NOMO-1 treated with dmso at 0.1 percent for 144 hours (cell line): Measurements from ENCODE around the gene SLC41A2.
A peak's percentile ranks its signal among the peaks of the same experiment; 100 is the strongest.
"Not testable (repeated sequence)": the region's sequence is repeated elsewhere in the genome, so short reads cannot be mapped to it uniquely, and the experiment has no call there.

Experiments used
- DNase-seq: peaks from one replicate; lab custom pipeline; 2025; ENCODE audit not compliant: unreplicated experiment; lab: John Stamatoyannopoulos, UW

The SLC41A2 gene, protein sequence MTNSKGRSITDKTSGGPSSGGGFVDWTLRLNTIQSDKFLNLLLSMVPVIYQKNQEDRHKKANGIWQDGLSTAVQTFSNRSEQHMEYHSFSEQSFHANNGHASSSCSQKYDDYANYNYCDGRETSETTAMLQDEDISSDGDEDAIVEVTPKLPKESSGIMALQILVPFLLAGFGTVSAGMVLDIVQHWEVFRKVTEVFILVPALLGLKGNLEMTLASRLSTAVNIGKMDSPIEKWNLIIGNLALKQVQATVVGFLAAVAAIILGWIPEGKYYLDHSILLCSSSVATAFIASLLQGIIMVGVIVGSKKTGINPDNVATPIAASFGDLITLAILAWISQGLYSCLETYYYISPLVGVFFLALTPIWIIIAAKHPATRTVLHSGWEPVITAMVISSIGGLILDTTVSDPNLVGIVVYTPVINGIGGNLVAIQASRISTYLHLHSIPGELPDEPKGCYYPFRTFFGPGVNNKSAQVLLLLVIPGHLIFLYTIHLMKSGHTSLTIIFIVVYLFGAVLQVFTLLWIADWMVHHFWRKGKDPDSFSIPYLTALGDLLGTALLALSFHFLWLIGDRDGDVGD

DNA sequence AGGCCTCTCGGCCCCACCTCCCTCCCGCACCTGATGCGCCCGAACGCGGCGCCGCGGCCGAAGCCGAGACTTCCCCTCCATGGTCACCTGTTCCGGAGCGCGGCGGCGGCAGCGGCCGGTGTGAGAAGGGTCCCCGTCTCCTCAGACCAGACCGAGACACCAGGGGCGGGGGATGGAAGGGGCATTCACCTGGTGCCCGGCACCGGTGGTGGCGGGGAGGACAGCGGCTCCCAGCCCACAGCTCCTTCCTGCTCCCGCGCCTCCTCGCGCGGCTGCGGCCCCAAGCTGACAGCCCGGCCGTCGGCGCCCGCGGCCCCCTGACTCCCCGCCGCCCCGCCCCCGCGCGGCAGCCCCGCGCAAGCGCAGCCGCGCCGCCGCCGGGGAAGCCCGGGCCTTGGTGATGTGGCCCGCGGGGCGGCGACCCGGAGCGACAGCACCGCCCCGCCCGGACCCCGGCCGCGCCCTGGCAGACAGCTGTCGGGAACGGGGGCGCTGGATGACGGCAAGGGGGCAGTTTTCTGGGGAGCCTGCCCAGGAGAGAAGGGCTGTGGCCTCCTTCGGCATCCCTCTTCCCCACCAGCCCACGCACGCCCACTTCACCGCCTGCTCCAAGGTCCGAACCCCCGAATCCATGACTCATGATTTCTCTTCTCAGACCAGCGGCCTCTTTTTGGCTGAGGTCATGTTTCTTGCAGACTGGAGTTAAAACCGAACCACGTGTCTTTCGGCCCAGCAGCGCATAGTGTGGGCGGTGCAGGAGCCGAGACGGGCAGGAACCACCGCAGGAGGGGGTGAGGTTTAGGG, at the start of gene SLC41A2:
TSS of gene SLC41A2 (minus strand) at position 290 of the 804 bp plus-strand sequence. CDS start 29,763 bp downstream, outside the sequence.
- peak; percentile 19 for DNase-seq

DNA sequence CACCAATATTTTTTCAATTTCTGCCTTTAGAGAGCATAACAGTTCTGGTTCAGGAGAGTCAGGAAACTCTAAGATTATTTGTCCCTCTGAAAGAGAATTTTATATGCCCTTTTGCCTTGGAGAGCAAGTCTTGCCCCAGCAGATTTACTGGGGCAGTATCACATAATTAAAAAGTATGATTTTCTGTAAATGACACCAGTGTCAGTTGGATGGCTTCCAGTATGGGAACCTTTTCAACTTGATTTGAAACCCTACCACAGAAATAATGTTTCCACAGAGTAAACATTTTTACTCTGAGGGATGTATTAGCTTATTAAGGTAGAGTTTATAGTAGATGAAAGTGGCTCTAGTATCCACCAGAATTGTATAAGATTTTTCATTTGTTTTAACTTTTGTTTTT, 43.4 kb upstream of the SLC41A2 start:
- DNase-seq: no peak

DNA sequence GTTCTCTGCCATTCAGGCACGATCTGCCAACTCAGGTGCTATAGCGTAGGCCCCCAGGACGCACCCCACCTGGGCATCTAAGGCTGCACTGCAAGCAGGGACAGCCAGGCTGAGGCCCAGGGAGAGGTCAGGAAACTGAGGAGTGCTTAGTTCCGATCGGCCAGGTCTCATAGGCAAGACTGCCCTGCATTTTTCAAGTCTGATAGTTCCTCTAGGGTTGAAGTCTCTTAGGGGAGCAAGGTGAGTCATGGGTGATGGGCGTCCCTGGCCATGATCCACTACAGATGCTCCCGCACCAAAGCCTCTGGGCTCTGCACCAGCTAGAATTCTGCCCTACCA, 41.2 kb upstream of the SLC41A2 start:
- no peak for DNase-seq

DNA sequence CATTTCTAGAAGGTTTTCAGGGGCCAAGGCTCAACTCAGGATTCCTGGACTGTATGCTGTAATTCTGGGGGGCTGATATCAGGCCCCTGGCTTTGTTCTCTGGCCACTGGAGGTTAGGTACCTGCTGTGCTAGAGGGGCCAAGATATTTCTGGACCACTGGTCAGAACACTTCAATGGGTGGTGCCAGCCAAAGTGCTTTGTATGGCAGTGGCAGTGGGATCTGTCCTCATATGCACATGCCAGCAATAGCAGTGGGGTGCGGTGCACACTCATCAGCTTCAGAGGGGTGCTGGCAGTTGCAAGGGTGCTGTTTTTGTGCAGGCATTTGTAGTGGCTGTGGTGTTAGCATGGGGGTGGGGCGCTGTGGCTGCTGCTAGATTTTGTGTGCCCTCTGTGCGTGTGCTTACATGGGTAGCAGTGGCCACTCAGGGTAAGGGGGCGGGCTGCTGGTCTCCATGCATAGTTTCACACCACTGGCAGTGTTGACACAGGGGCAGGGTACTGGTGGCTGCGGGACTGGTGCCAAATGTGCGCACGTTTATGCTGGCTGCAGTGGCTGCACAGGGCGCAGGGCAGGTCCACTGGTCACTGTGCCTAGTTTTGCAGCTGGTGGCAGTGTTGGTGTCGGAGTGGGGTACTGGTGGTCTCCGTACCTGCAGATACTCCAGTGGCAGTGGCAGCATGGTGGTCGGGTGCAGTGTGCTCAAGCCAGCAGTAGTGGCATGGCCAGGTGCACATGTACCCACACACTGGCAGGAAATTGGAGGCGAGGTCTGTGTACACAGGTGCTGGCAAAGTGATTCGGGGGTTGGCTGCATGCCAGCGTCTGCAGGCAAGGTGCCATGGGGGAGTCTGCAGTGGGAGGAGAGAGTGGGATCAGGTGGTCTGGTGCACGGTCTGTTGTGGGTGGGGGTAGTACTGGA, 40.6 kb upstream of the SLC41A2 start:
- DNase-seq: no peak

DNA sequence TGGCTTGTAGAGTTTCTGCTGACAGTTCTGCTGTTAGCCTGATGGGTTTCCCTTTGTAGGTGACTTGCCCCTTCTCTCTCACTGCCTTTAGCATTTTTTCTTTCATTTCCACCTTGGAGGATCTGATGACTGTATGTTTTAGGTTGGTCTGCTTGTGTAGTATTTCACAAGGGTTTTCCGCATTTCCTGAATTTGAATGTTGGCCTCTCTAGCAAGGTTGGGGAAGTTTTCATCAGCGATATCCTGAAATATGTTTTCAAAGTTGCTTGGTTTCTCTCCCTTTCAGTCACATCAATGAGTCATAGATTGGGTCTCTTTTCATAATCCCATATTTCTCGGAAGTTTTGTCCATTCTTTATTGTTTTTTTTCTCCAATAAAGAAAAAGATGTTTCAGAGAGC, 39.5 kb upstream of the SLC41A2 start:
- DNase-seq: no peak

DNA sequence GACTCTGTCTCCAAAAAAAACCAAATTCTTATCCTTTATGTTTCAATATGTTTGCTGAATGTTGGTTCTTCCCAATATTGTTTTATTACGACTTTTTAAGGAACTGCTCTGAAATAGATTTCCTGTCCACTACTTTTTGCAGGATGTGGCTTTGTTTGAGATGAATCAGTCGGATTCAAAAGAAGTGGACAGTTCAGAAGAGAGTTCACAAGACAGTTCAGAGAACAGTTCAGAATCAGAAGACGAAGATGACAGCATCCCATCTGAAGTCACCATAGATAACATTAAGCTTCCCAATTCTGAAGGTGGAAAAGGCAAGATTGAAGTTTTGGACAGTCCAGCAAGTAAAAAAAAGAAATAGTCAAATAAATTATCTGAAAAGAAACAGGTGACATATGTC, 36.2 kb upstream of the SLC41A2 start:
- DNase-seq: no peak

DNA sequence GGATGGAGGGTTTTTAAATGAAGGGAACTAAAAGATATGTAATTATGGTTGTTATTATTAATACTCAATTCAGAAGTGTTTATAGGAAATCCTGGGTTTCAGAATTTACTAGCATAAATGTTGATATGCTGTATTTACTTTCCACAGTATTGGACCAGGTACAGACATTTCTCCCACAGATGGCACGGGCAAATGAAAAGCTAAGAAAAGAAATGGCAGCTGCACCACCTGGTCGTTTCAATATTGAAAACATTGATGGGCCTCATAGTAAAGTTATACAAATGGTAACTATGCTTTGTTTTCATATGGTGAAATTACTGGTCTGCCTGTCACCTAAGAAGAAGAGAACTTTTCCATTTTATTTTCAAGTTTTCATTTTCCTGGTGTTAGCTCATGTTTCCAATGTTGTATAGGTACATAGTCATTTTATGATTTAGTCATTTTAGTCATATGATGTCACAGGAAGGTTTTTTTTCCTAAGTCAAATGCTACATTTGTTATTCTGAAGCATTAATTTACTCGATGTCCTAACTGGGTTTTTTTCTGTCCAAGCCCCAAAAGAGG, 33.6 kb upstream of the SLC41A2 start:
- no peak for DNase-seq

DNA sequence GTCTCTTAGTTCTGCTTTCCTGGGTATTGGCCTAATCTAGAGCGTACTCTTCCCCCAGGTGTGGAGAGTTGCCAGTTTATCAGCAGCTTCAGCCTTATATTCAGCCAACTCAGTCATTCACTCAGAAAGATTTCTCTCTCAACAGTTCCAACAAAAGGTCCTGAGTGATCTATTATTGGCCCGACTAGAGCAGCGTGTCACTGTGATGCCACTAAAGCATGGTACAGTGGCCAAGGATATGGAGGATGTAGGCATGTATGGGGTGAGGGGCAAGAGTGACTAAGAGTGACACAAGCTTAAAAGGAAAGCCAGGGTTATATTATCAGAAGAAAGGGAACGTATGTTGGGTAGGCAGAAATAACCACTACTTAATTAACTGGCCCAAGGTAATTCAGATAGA, 32.9 kb upstream of the SLC41A2 start:
- DNase-seq: no peak

DNA sequence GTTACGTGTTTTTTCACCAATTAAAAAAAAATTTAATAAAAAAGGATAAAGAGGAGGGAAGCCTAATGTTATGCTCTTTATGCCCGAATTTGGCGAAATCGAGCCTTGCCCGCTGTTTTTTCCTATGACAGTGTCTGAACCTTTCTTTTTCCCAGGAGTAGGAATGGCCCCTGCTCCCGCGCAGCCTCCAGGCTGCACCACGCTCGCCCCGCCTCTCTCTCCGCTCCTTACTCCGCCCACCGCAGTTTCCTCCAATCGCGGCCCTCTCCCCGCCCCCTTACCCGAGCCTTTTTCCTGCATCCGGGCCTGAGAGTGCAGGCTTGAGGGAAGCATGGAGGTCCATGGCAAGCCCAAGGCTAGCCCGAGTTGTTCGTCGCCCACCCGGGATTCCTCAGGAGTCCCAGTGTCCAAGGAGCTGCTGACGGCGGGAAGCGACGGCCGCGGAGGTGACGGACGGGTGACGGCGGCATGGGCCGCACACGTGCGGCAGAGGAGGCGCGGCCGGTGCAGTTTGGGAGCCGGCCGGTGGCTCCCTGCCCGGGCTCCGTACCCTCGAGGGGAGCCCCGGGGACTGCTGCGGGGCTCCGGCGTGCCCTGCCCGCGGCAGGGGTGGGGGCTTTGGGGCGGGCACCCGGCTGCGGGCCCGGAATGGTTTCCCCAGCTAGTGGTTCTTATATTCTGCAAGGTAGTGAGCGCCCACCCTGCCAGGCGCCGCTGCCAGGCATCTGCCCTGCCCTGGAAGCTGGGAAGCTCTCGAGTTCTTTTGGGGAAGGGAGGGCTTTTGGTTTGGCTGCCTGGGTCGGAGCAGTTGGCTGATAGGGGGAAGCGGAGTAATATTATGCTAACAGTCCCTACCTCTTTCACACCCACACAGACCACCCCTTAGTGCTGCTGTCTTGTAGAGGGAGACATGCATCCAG, 28.2 kb upstream of the SLC41A2 start, which contains the start of gene NOPCHAP1:
TSS of gene NOPCHAP1 (plus strand) at position 295 of the 920 bp plus-strand sequence. CDS start at position 332, 37 bp downstream.
- DNase-seq: peak; percentile 79

DNA sequence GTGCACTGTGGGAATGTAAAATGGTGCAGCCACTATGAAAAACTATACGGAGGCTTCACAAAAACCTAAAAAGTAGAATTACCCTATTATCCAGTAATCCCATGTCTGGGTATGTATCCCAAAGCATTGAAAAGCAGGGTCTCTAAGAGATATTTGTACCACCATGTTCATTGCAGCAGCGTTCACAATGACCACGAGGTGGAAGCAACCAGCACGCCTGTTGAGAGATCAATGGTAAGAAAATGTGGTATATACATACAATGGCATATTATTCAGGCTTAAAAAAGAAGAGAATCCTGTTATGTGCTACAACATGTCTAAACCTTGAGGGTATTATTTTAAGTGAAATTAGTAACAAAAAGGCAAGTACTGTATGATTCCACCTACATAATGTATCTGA, 27.1 kb upstream of the SLC41A2 start:
- no peak for DNase-seq

DNA sequence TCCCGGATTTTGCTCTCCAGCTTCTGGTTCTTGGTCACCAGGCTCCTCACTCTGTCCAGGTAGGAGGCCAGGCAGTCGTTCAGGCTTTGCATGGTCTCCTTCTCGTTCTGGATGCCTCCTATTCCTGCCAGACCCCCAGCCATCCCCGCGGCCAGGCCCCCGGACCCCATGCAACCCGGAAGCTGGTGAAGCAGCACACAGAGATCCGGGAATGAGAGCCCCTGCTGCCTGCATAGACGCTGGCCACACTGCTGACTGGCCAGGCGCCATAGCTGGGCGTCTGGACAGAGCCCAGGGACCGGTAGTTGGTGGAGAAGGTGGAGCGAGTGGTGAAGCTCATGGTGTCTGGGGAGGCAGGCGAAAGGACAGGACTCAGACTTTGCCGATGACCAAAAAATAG, 19.6 kb upstream of the SLC41A2 start:
- not testable (repeated sequence) for DNase-seq

DNA sequence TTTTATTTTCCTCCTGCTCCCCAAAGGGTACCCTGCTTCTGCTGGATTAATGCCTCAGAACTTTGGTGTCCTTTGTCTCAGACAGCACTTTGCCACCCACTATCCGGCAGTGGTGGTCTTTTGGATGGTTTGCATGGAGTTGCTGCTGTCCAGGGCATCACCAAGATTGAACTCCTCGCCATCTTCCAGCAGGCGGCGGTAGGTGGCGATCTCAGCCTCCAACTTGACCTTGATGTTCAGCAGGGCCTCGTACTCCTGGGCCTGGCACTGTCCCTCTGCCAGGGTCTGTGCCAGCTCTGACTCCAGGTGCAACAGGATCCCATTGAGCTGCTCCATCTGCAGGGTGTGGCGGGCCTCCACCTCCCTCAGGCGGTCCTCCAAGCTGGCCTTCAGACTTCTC, 18.6 kb upstream of the SLC41A2 start:
- DNase-seq: no peak

DNA sequence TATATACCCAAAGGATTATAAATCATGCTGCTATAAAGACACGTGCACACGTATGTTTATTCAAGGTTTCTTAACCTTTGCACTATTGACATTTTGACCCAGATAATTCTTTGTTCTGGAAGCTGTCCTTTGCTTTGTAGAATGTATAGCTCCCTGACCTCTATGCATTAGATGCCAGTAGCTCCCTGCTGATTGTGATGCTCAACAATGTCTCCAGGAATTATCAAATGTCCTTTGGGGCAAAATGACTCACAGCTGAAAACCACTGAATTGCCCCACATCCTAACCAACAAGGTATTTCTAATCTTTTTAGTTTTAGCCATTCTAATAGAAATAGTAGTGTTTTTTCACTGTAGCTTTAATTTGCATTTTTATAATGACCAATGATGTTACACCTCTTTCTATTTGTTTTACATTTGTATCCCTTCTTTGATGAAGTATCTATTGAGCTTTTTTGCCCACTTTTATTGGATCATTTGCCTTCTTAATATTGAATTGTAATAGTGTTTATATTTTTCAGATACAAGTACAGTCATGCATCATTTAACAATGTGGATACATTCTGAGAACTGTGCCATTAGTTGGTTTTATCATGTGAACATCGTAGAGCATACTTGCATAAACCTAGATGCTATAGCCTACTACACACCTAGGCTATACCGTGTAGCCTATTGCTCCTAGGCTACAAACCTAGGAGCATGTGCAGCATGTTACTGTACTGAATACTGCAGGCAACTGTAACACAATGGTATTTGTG, 17.7 kb upstream of the SLC41A2 start:
- no peak for DNase-seq

DNA sequence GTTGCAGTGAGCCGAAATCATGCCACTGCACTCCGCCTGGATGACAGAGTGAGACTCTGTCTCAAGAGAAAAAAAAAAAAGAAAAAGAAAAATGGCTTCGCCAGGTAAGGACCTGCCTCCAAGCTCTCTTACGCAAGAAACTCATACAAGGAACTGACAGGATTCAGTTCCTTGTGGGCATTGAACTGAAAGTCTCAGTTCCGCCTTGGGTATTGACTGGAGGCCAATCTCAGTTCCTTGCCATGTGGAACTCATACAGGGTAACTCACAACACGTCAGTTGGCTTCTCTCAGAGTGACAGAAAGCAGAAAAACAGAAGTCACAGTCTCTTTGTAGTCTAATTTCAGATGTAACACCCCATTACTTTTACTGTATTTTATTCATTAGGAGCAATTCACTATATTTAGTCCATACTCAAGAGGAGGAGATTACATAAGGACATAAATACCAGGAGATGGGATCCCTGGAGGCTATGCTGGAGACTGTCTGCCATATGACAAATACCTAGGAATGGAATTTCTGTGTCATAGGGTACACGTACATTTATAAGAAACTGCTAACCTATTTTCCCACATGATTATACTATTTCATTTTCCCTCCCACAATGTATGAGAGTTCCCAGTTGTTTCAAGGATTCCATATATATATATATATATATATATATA, 16.7 kb upstream of the SLC41A2 start:
- peak; percentile 88 for DNase-seq

DNA sequence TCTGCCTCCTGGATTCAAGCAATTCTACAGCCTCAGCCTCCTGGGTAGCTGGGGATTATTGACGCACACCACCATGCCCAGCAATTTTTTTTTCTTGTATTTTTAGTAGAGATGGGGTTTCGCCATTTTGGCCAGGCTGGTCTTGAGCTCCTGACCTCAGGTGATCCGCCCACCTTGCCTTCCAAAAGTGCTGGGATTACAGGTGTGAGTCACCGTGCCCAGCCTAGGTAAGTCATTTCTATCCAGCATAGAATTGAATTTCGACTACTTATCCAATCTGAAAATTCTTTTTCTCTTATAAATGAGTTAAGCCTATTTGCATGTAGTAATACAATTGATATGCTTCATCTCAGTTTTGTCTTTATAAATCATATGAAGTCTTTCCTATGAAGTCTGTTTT, 15.2 kb upstream of the SLC41A2 start:
- DNase-seq: no peak

DNA sequence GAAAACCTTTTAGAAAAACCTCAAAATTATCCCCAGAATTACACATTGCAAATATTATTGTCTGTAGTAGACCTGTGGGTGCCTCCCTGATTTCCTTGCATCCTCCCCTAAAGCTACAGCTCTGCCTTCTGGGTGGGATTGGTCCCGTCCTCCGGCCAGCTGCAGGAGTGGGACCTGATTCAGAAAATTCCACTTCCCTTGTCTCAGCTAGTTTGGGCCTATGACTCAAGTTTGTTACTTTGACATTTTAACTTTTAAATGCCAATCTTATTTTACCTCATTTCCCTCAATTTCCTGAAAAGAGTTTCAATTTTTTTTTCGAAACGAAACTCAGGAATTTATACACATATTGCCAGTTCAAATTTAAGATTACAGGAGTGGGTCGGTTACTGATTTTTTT, 13.2 kb upstream of the SLC41A2 start:
- DNase-seq: no peak

DNA sequence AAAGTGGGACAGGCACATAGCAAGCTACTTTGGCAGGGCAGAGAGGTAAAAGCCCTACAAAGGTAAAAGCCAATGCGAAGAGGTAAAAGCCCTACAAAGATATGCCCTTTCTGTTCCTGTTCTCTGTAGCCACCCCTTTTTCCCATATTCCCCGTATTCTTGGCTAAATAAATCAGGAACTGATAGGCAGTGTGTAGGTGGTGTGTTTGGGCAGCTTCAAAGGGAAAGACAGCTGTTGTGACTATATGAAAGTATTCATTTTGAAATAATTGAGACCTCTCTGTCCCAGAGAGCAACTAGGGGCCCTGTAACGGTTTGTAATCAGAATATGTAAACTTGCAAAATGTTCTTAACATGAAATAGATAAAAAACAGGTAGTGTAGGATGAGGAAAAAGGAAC, 11.3 kb upstream of the SLC41A2 start:
- no peak for DNase-seq

DNA sequence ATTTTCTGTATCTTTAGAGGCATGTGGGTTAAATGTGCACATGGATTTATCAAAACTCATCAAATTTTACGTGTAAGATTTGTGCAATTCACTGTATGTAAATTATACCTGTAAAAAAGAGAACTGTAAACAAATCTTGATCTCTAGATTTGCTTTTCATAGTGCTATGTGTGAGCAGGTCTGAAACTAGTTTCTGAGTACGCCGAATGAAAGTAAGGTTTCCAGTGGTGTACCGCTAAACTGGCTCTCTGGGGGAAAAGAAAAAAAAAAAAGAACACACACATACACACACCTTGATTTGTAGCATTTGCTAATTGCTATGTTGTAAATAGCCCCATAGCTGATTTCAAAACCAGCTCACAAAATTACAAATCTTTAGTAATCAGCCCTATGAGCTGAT, 8.6 kb upstream of the SLC41A2 start:
- no peak for DNase-seq
